IMR-90 (cell line): ENCODE data around the gene FAM131C. TPM values are rescaled to one million over a fixed set of nuclear protein-coding genes. Genes with fewer than 3 reads are reported as not detected.

ENCODE experiments used
- ATAC-seq: fragments of 200-7000 bp; cut with Tn5 transposase; 2 replicates; pipeline ENCODE4 v1.9.1; 2020; ENCODE audit warnings: low read depth, mild to moderate bottlenecking, moderate library complexity
- BruUV-seq: library from RNA; stranded (reverse); fragments of 400-500 nt; replicated peaks from 2 replicates; lab custom pipeline; 2021; lab: Mats Ljungman, UMichigan
- CTCF ChIA-PET: fragments of 300-600 bp; formaldehyde crosslinking; extraction: SDS; loops from one replicate; lab custom pipeline; 2021; ENCODE audit warnings: antibody characterized with exemption; lab: Yijun Ruan, JAX
- POLR2A ChIA-PET: fragments of 300-600 bp; sonication (Branson Sonifier 250); formaldehyde crosslinking; loops from one replicate; lab custom pipeline; 2022; ENCODE audit warnings: antibody characterized with exemption; ENCODE audit not compliant: unreplicated experiment; lab: Charles Lee
- DNase-seq: peaks from one replicate; pipeline ENCODE4 v3.0.0; 2013
- H2AFZ ChIP-seq: replicated peaks from 2 replicates; pipeline ENCODE3; 2013; ENCODE audit warnings: low read length, mild to moderate bottlenecking; ENCODE audit not compliant: poor library complexity
- H2AK5ac ChIP-seq: 2 replicates; pipeline ENCODE4 v1.6.1; 2013; ENCODE audit warnings: low read depth, low read length, inconsistent platforms
- H2AK9ac ChIP-seq: replicated peaks from 2 replicates; pipeline ENCODE3; 2013; ENCODE audit warnings: mild to moderate bottlenecking, low read depth, low read length, moderate library complexity; ENCODE audit not compliant: poor library complexity
- H2BK120ac ChIP-seq: 2 replicates; pipeline ENCODE4 v1.6.1; 2013; ENCODE audit warnings: low read depth, low read length, inconsistent platforms
- H2BK15ac ChIP-seq: 3 replicates; pipeline ENCODE4 v1.6.1; 2013; ENCODE audit warnings: low read depth, low read length, inconsistent platforms
- H2BK20ac ChIP-seq: 2 replicates; pipeline ENCODE4 v1.6.1; 2013; ENCODE audit warnings: low read depth, mild to moderate bottlenecking, inconsistent platforms, low read length, moderate library complexity
- H2BK5ac ChIP-seq: 2 replicates; pipeline ENCODE4 v1.6.1; 2013; ENCODE audit warnings: mild to moderate bottlenecking, low read depth, low read length, inconsistent platforms; ENCODE audit not compliant: poor library complexity, severe bottlenecking
- H3K14ac ChIP-seq: replicated peaks from 2 replicates; pipeline ENCODE4 v1.6.1; 2013; ENCODE audit warnings: low read depth, low read length, inconsistent platforms
- H3K18ac ChIP-seq: 2 replicates; pipeline ENCODE4 v1.6.1; 2013; ENCODE audit warnings: low read depth, low read length, control low read depth
- H3K23ac ChIP-seq: 2 replicates; pipeline ENCODE4 v1.6.1; 2013; ENCODE audit warnings: low read depth, low read length, inconsistent platforms
- H3K27ac ChIP-seq: 2 replicates; pipeline ENCODE4 v1.5.1; 2013; ENCODE audit warnings: mild to moderate bottlenecking, control low read depth, low read length; ENCODE audit not compliant: insufficient read depth
- H3K27me3 ChIP-seq: 2 replicates; pipeline ENCODE4 v1.6.1; 2013; ENCODE audit warnings: low read length; ENCODE audit not compliant: control insufficient read depth, insufficient read depth
- H3K36me3 ChIP-seq: 2 replicates; pipeline ENCODE4 v1.6.1; 2013; ENCODE audit warnings: low read length, mixed read lengths; ENCODE audit not compliant: control insufficient read depth, insufficient read depth
- H3K4ac ChIP-seq: 2 replicates; pipeline ENCODE4 v1.6.1; 2013; ENCODE audit warnings: low read depth, low read length, inconsistent platforms
- H3K4me1 ChIP-seq: 2 replicates; pipeline ENCODE4 v1.6.1; 2013; ENCODE audit warnings: low read length, mixed read lengths; ENCODE audit not compliant: control insufficient read depth, insufficient read depth
- H3K4me2 ChIP-seq: 2 replicates; pipeline ENCODE4 v1.6.1; 2013; ENCODE audit warnings: low read depth, mild to moderate bottlenecking, control low read depth, low read length, moderate library complexity
- H3K4me3 ChIP-seq: 2 replicates; pipeline ENCODE4 v1.5.1; 2013; ENCODE audit warnings: low read depth, mild to moderate bottlenecking, control low read depth, low read length, moderate library complexity; ENCODE audit not compliant: insufficient read depth
- H3K56ac ChIP-seq: 2 replicates; pipeline ENCODE4 v1.6.1; 2013; ENCODE audit warnings: low read length, inconsistent platforms; ENCODE audit not compliant: insufficient read depth; ENCODE audit errors: extremely low read depth
- H3K79me1 ChIP-seq, 2 experiments: 2 replicates each; pipeline ENCODE4 v1.6.1; 2013; ENCODE audit warnings: low read length in 2 of 2, inconsistent platforms in 1 of 2, low read depth in 1 of 2
- H3K9ac ChIP-seq: 2 replicates; pipeline ENCODE4 v1.6.1; 2013; ENCODE audit warnings: low read depth, low read length, control low read depth
- H3K9me1 ChIP-seq: 2 replicates; pipeline ENCODE4 v1.6.1; 2013; ENCODE audit warnings: low read length, inconsistent platforms; ENCODE audit not compliant: insufficient read depth
- H3K9me3 ChIP-seq: 2 replicates; pipeline ENCODE4 v1.6.1; 2013; ENCODE audit warnings: low read length; ENCODE audit not compliant: control insufficient read depth, insufficient read depth
- H4K20me1 ChIP-seq: 2 replicates; pipeline ENCODE4 v1.6.1; 2013; ENCODE audit warnings: low read length, inconsistent platforms; ENCODE audit not compliant: insufficient read depth
- H4K5ac ChIP-seq: 2 replicates; pipeline ENCODE4 v1.6.1; 2013; ENCODE audit warnings: mild to moderate bottlenecking, low read depth, low read length, control low read depth
- H4K8ac ChIP-seq, 2 experiments: 2 replicates each; pipeline ENCODE4 v1.6.1; 2013; ENCODE audit warnings: low read depth in 2 of 2, low read length in 2 of 2, control low read depth in 1 of 2, inconsistent platforms in 1 of 2
- H4K91ac ChIP-seq: 2 replicates; pipeline ENCODE4 v1.6.1; 2013; ENCODE audit warnings: low read depth, low read length, inconsistent platforms; ENCODE audit not compliant: insufficient read depth
- MAZ ChIP-seq: IDR thresholded peaks from 2 replicates; pipeline ENCODE4 v1.6.1; 2012; ENCODE audit warnings: low read depth, mild to moderate bottlenecking, low read length, improper control_type of control experiment, moderate library complexity, borderline replicate concordance
- MXI1 ChIP-seq: IDR thresholded peaks from 2 replicates; pipeline ENCODE4 v1.6.1; 2012; ENCODE audit warnings: low read depth, mild to moderate bottlenecking, low read length, moderate library complexity, borderline replicate concordance
- NFE2L2 ChIP-seq: fragments of 150-350 bp; IDR thresholded peaks from 2 replicates; pipeline ENCODE4 v1.6.1; 2016; ENCODE audit warnings: low read depth, mild to moderate bottlenecking, low read length
- POLR2A ChIP-seq: IDR thresholded peaks from 2 replicates; pipeline ENCODE4 v1.6.1; 2012; ENCODE audit warnings: mild to moderate bottlenecking, low read depth, low read length
- RAD21 ChIP-seq: IDR thresholded peaks from 2 replicates; pipeline ENCODE4 v1.6.1; 2012; ENCODE audit warnings: low read length, improper control_type of control experiment
- RCOR1 ChIP-seq: IDR thresholded peaks from 2 replicates; pipeline ENCODE4 v1.6.1; 2012; ENCODE audit warnings: mild to moderate bottlenecking, low read length, improper control_type of control experiment; ENCODE audit not compliant: insufficient replicate concordance
- RFX5 ChIP-seq: IDR thresholded peaks from 2 replicates; pipeline ENCODE4 v1.8.0; 2012; ENCODE audit warnings: low read depth, mild to moderate bottlenecking, low read length, moderate library complexity
- SMC3 ChIP-seq: fragments of 150-350 bp; IDR thresholded peaks from 2 replicates; pipeline ENCODE4 v1.6.1; 2016; ENCODE audit warnings: low read depth, mild to moderate bottlenecking, antibody characterized with exemption, low read length, moderate library complexity
- WGBS, 2 experiments: methylation state at CpG; one replicate each; pipeline versions ENCODE4 v1.1.5 to v1.1.7; 2013; ENCODE audit warnings: missing lambda C conversion rate in 2 of 2; ENCODE audit not compliant: insufficient read length in 1 of 2; ENCODE audit errors: extremely low coverage in 2 of 2; 5-methylcytosine and 5-hydroxymethylcytosine counted together
- dilution Hi-C: fragments of 300-500 bp; cut with HindIII; formaldehyde crosslinking; loops from one replicate; pipeline ENCODE4 v1.14.3; 2018; ENCODE audit warnings: low sequenced_read_pairs; ENCODE audit not compliant: unreplicated experiment
- in situ Hi-C: fragments of 300-500 bp; cut with MboI; formaldehyde crosslinking; loops from 3 replicates; pipeline ENCODE4 v1.14.3; 2019; ENCODE audit warnings: low sequenced_read_pairs, inconsistent platforms, mixed read lengths
- intact Hi-C: fragments of 100-400 bp; cut with micrococcal nuclease; formaldehyde crosslinking; loops from 2 replicates; pipeline ENCODE4 v1.10.0; 2022
- polyA plus RNA-seq, 3 experiments: library from polyadenylated mRNA; depleted of rRNA; stranded (reverse); fragments of >200 nt; gene quantifications; 2 replicates each; pipeline ENCODE4 v1.2.3, GENCODE V29; 2012; ENCODE audit warnings: low replicate concordance in 1 of 3
- total RNA-seq: library from RNA; depleted of rRNA; stranded (reverse); fragments of >200 nt; gene quantifications from 2 replicates; pipeline ENCODE4 v1.2.3, GENCODE V29; 2012
- TF ChIP-seq, protein P1 (sequence below): fragments of 150-350 bp; IDR thresholded peaks from 2 replicates; pipeline ENCODE4 v1.6.1; 2017; ENCODE audit warnings: mild to moderate bottlenecking, antibody characterized with exemption, low read length, low read depth
- TF ChIP-seq, protein P2 (sequence below): fragments of 150-350 bp; IDR thresholded peaks from 2 replicates; pipeline ENCODE4 v1.6.1; 2016; ENCODE audit warnings: low read depth, mild to moderate bottlenecking, low read length, moderate library complexity, borderline replicate concordance

Gene FAM131C
- total and polyA plus RNA-seq, 2 of the 4 experiments (the other 2 are of a cell fraction) = 0.18 to 1.0 TPM

DNA sequence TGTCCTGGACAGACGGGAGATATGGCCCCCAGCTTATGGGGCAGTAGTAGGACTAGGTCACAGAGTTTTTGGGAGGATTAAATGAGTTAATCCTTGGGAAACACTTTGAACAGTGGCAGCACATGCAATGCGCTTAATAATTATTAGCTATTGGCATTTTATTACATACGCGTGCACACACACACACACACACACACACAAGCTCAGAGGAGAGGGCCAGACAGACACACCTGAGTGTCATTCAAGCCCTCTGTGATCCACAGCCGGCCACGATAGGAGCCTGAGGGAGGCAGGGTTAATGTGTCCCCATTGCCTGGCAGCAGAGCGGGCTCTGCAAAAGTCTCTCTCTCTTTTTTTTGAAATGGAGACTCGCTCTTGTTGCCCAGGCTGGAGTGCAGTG, 44.5 kb upstream of the FAM131C start:
- no peak for ATAC-seq
- H3K4me3 ChIP-seq = no peak overlapping the region
- in situ Hi-C loops = no loop called here

More for the DNA sequence above, 44.5 kb upstream of the FAM131C start:
- Histone ChIP-seq H3K36me3 (no peaks in the 10 kb centered on the region), H2BK20ac (no peak overlapping the region), H3K79me1 (peaks cover 0 to 11% of the 10 kb centered on the region in 2 experiments; a peak in 2 of 4 replicates), H3K9me1 (peaks cover 13% of the 10 kb centered on the region), H3K4ac (no peak overlapping the region), H3K9me3 (no peaks in the 10 kb centered on the region), H4K8ac (no peak overlapping the region), H3K27me3 (no peaks in the 10 kb centered on the region), H2AK5ac (no peak overlapping the region), H3K4me2 (no peak overlapping the region), H3K18ac (no peak overlapping the region), H3K27ac (no peak overlapping the region), H4K91ac (no peak overlapping the region), H2AFZ (no peak overlapping the region), H2BK15ac (no peak overlapping the region), H3K14ac (no peak overlapping the region), H3K56ac (no peak overlapping the region), H3K23ac (no peak overlapping the region), H4K20me1 (peaks cover 15% of the 10 kb centered on the region), H2BK120ac (no peak overlapping the region), H2BK5ac (no peak overlapping the region), H2AK9ac (no peak overlapping the region), H3K4me1 (peaks cover 13% of the 10 kb centered on the region), H4K5ac (no peak overlapping the region), H3K9ac (no peak overlapping the region)
- TF ChIP-seq, protein P1, sequence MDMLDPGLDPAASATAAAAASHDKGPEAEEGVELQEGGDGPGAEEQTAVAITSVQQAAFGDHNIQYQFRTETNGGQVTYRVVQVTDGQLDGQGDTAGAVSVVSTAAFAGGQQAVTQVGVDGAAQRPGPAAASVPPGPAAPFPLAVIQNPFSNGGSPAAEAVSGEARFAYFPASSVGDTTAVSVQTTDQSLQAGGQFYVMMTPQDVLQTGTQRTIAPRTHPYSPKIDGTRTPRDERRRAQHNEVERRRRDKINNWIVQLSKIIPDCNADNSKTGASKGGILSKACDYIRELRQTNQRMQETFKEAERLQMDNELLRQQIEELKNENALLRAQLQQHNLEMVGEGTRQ = no peak
- TF ChIP-seq, protein P2, sequence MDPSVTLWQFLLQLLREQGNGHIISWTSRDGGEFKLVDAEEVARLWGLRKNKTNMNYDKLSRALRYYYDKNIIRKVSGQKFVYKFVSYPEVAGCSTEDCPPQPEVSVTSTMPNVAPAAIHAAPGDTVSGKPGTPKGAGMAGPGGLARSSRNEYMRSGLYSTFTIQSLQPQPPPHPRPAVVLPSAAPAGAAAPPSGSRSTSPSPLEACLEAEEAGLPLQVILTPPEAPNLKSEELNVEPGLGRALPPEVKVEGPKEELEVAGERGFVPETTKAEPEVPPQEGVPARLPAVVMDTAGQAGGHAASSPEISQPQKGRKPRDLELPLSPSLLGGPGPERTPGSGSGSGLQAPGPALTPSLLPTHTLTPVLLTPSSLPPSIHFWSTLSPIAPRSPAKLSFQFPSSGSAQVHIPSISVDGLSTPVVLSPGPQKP = no peak
- TF ChIP-seq MAZ (no peak), RAD21 (no peak), NFE2L2 (no peak), RFX5 (no peak), MXI1 (no peak), RCOR1 (no peak), SMC3 (no peak), POLR2A (no peak)
- WGBS, 2 experiments = 100% methylated on average over 2 of the region's 8 CpGs; no CpG with 5 or more reads in 1 of the 2 experiments
- ChIA-PET POLR2A (no interaction called here), CTCF (no interaction called here)
- no peak for DNase-seq
- dilution Hi-C loops (no loop called here), intact Hi-C loops (no loop called here)
- BruUV-seq = no TSS peak
